Measurements from ENCODE around the gene PLET1. TPM values are rescaled to one million over a fixed set of nuclear protein-coding genes. Genes with fewer than 3 reads are reported as not detected.

PLET1 gene
- total RNA-seq, 1 donor: not detected

- no peak for DNase-seq (ENCODE audit: low read depth)
- H3K4me3 ChIP-seq (ENCODE audit: low read depth, low read length): no peak overlapping the region
- TF ChIP-seq CTCF (IDR thresholded peaks at IDR 0.05; ENCODE audit: insufficient read depth, low read depth, low read length): no peak
Measured at GRCh38 chr11:112222303-112222702, 38.4 kb downstream of the PLET1 start.

- no peak for DNase-seq (ENCODE audit: low read depth)
- no peak for TF ChIP-seq CTCF (IDR thresholded peaks at IDR 0.05; ENCODE audit: insufficient read depth, low read depth, low read length)
- no peak overlapping the region for H3K4me3 ChIP-seq (ENCODE audit: low read depth, low read length)
Measured at GRCh38 chr11:112221274-112221835, 39.3 kb downstream of the PLET1 start.

- peak; percentile 71 for TF ChIP-seq CTCF (IDR thresholded peaks at IDR 0.05; ENCODE audit: insufficient read depth, low read depth, low read length)
- no peak overlapping the region for H3K4me3 ChIP-seq (ENCODE audit: low read depth, low read length)
- DNase-seq (ENCODE audit: low read depth): peak; percentile 86
Measured at GRCh38 chr11:112219476-112220232, 41.0 kb downstream of the PLET1 start.

DNA sequence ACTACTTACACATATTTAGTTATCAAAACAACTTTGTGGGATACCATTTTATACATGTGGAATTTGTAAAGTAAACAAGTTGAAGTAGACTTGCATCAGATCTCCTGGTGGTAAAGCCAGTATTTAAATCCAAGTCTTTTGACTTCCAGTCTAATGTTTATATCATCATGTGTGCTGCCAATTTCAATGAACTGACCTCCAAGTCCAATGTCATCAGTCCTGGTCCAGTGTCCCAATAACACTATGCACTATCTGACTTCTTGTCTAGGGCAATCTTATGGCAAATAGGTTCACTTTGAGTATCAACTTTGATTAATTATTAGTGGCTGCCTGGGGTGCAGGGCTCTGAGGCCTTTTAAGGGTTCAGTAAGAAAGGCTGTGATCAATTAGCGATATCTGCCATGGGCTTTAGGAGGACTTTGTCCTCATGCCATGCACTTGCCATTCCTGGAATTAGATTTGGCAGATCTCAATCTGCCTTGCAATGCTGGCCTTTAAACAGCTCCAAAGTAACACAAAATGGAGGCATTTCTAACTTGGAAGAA, 44.0 kb downstream of the PLET1 start:
- no peak overlapping the region for H3K4me3 ChIP-seq (ENCODE audit: low read depth, low read length)
- TF ChIP-seq CTCF (IDR thresholded peaks at IDR 0.05; ENCODE audit: insufficient read depth, low read depth, low read length): no peak
- DNase-seq (ENCODE audit: low read depth): peak; percentile 89

DNA sequence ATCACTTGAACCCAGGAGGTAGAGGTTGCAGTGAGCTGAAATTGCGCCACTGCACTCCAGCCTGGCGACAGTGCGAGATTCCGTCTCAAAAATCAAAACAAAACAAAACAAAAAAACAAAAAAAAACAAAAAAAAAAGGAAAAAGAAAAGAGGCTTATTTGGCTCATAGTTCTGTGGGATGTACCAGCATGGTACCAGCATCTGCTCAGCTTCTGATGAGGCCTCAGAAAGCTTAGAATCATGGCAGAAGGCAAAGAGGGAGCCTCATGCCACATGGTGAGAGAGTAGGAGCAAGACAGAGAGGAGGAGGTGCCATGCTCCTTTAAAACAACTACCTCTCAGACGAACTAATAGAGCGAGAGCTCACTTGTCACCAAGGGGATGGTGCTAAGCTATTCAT, 45.0 kb downstream of the PLET1 start:
- H3K4me3 ChIP-seq (ENCODE audit: low read depth, low read length): no peak overlapping the region
- DNase-seq (ENCODE audit: low read depth): no peak
- TF ChIP-seq CTCF (IDR thresholded peaks at IDR 0.05; ENCODE audit: insufficient read depth, low read depth, low read length): no peak

GRCh38 chr11:112213753-112214152, 46.9 kb downstream of the PLET1 start:
- TF ChIP-seq CTCF (IDR thresholded peaks at IDR 0.05; ENCODE audit: insufficient read depth, low read depth, low read length): no peak
- DNase-seq (ENCODE audit: low read depth): peak; percentile 80
- no peak overlapping the region for H3K4me3 ChIP-seq (ENCODE audit: low read depth, low read length)
